GM21825 (cell line): Measurements from ENCODE around the gene WASHC1.
"Not testable (repeated sequence)": the region's sequence is repeated elsewhere in the genome, so short reads cannot be mapped to it uniquely, and the experiment has no call there.

Experiments
- ATAC-seq: cut with Tn5 transposase; IDR thresholded peaks from one replicate; pipeline ENCODE4 v1.9.1; 2021; ENCODE audit warnings: mild to moderate bottlenecking, moderate library complexity; ENCODE audit not compliant: unreplicated experiment

The WASHC1 gene

DNA sequence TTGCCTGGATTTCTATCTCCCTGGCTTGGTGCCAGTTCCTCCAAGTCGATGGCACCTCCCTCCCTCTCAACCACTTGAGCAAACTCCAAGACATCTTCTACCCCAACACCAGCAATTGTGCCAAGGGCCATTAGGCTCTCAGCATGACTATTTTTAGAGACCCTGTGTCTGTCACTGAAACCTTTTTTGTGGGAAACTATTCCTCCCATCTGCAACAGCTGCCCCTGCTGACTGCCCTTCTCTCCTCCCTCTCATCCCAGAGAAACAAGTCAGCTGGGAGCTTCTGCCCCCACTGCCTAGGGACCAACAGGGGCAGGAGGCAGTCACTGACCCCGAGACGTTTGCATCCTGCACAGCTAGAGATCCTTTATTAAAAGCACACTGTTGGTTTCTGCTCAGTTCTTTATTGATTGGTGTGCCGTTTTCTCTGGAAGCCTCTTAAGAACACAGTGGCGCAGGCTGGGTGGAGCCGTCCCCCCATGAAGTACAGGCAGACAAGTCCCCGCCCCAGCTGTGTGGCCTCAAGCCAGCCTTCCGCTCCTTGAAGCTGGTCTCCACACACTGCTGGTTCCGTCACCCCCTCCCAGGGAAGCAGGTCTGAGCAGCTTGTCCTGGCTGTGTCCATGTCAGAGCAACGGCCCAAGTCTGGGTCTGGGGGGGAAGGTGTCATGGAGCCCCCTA is 15.0 kb downstream of the WASHC1 start:
- ATAC-seq: not testable (repeated sequence)

DNA sequence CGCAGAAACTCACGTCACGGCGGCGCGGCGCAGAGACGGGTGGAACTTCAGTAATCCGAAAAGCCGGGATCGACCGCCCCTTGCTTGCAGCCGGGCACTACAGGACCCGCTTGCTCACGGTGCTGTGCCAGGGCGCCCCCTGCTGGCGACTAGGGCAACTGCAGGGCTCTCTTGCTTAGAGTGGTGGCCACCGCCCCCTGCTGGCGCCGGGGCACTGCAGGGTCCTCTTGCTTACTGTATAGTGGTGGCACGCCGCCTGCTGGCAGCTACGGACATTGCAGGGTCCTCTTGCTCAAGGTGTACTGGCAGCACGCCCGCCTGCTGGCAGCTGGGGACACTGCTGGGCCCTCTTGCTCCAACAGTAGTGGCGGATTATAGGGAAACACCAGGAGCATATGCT is 18.1 kb downstream of the WASHC1 start:
- not testable (repeated sequence) for ATAC-seq

DNA sequence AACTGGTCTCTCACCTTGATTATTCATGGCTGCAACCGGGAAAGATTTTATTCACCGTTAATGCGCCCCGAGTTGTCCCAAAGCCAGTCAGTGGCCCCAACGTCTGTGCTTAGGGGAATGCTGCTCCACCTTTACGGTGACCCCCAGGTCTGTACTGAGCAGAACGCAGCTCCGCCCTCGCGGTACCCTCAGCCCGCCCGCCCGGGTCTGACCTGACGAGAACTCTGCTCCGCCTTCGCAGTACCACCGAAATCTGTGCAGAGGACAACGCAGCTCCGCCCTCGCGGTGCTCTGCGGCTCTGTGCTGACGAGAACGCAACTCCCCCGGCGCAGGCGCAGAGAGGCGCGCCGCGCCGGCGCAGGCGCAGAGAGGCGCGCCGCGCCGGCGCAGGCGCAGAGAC is 18.6 kb downstream of the WASHC1 start:
- not testable (repeated sequence) for ATAC-seq

DNA sequence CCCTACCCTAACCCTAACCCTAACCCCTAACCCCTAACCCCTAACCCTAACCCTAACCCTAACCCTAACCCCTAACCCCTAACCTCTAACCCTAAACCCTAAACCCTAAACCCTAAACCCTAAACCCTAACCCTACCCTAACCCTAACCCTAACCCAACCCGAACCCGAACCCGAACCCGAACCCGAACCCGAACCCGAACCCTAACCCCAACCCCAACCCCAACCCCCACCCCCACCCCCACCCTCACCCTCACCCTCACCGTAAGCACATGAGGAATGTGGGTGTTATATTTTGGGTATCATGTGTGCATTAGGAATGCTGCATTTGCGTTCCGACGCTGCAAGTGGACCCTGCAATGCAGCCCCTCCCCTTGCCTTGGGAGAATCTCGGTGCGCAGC is 19.0 kb downstream of the WASHC1 start:
- not testable (repeated sequence) for ATAC-seq
